Lower leg skin (tissue), 4 donors: ENCODE measurements around the gene CDX1. TPM values are rescaled to one million over a fixed set of nuclear protein-coding genes. Genes with fewer than 3 reads are reported as not detected.

Experiments
- DNase-seq, 2 donors: peaks; one replicate each; pipeline ENCODE4 v3.0.0-alpha.2; 2019; ENCODE audit warnings: low spot score in 2 of 2
- H3K4me3 ChIP-seq: fragments of 200-600 bp; sonication (generic); 2 replicates; pipeline ENCODE4 v1.5.1; 2017; ENCODE audit warnings: mild to moderate bottlenecking, low read depth; ENCODE audit not compliant: poor library complexity, severe bottlenecking
- CTCF ChIP-seq, 3 donors: fragments of 450-650 bp; IDR thresholded peaks; one replicate each; pipeline ENCODE4 v1.5.1; 2016; ENCODE audit warnings: antibody characterized with exemption in 3 of 3, mild to moderate bottlenecking in 3 of 3, moderate library complexity in 2 of 3
- POLR2A ChIP-seq, 2 donors: fragments of 450-650 bp; IDR thresholded peaks; one replicate each; pipeline ENCODE4 v1.6.1; 2016 to 2017; ENCODE audit warnings: antibody characterized with exemption in 2 of 2, mild to moderate bottlenecking in 1 of 2, moderate library complexity in 1 of 2
- WGBS, 2 donors: methylation state at CpG; one replicate each; pipeline ENCODE4 v1.1.5; 2018; 5-methylcytosine and 5-hydroxymethylcytosine counted together
- intact Hi-C: fragments of 100-400 bp; cut with DNase I; formaldehyde crosslinking; loops from one replicate; pipeline ENCODE4 v1.15.0; 2023; ENCODE audit warnings: low total_unique reads
- total RNA-seq, 4 donors: library from RNA; depleted of rRNA; stranded (reverse); fragments of >200 nt; gene quantifications; one replicate each; pipeline ENCODE4 v1.1.0, GENCODE V29; 2016

The CDX1 gene
- total RNA-seq, 4 donors from 2014 or later: not detected

- intact Hi-C loops: loop anchor here (1.0 kb wide), 1 partner anchor 47 kb away; no protein-coding TSS in a partner anchor
- WGBS, 2 donors: 67 to 73% methylated on average over 5 of the region's 5 CpGs
- no peak for DNase-seq
- H3K4me3 ChIP-seq: no peak overlapping the region
- TF ChIP-seq CTCF (IDR thresholded peaks at IDR 0.05) (no peak), POLR2A (IDR thresholded peaks at IDR 0.05) (no peak)
Measured at GRCh38 chr5:150160448-150161081, 6.0 kb upstream of the CDX1 start.

GRCh38 chr5:150161242-150162141 lies 5.1 kb upstream of the CDX1 start:
- peak; percentile 82 to 98 for DNase-seq
- TF ChIP-seq POLR2A (IDR thresholded peaks at IDR 0.05) (no peak), CTCF (IDR thresholded peaks at IDR 0.05) (peak in 1 of 3 donors; percentile 75)
- H3K4me3 ChIP-seq: no peak overlapping the region
- intact Hi-C loops: no loop called here
- WGBS, 2 donors: 40 to 43% methylated on average over 14 of the region's 14 CpGs

- 78 to 88% methylated on average over 3 of the region's 3 CpGs for WGBS, 2 donors
- H3K4me3 ChIP-seq: no peak overlapping the region
- no peak for DNase-seq
- intact Hi-C loops: no loop called here
- TF ChIP-seq POLR2A (IDR thresholded peaks at IDR 0.05): no peak
- TF ChIP-seq CTCF (IDR thresholded peaks at IDR 0.05): no peak
Measured at GRCh38 chr5:150162142-150162513, 4.5 kb upstream of the CDX1 start.

GRCh38 chr5:150163035-150163434 lies 3.5 kb upstream of the CDX1 start:
- intact Hi-C loops: no loop called here
- DNase-seq: no peak
- H3K4me3 ChIP-seq: no peak overlapping the region
- TF ChIP-seq CTCF (IDR thresholded peaks at IDR 0.05) (no peak), POLR2A (IDR thresholded peaks at IDR 0.05) (no peak)
- WGBS, 2 donors: 51 to 64% methylated on average over 3 of the region's 3 CpGs

GRCh38 chr5:150163547-150164059 lies 3.0 kb upstream of the CDX1 start:
- intact Hi-C loops: no loop called here
- DNase-seq: peak; percentile 68 to 97
- no peak for TF ChIP-seq POLR2A (IDR thresholded peaks at IDR 0.05)
- TF ChIP-seq CTCF (IDR thresholded peaks at IDR 0.05): no peak
- no peak overlapping the region for H3K4me3 ChIP-seq
- WGBS, 2 donors: 45 to 61% methylated on average over 13 of the region's 13 CpGs
